Omental fat pad (tissue), 4 donors: Measurements from ENCODE around the gene PPEF1. TPM values are rescaled to one million over a fixed set of nuclear protein-coding genes. Genes with fewer than 3 reads are reported as not detected.

Experiments used
- ATAC-seq: fragments of 150-250 bp; one replicate; pipeline ENCODE4 v1.9.1; 2016; ENCODE audit warnings: mild to moderate bottlenecking, moderate library complexity; ENCODE audit not compliant: low FRiP score
- DNase-seq: peaks from one replicate; pipeline ENCODE4 v3.0.0-alpha.2; 2019; ENCODE audit warnings: low spot score
- CTCF ChIP-seq, 3 donors: fragments of 450-650 bp; IDR thresholded peaks; one replicate each; pipeline ENCODE4 v1.5.1; 2016 to 2017; ENCODE audit warnings: antibody characterized with exemption in 3 of 3, mild to moderate bottlenecking in 3 of 3, moderate library complexity in 2 of 3
- total RNA-seq, 4 donors: library from RNA; depleted of rRNA; stranded (reverse); fragments of >200 nt; gene quantifications; one replicate each; pipeline ENCODE4 v1.1.0, GENCODE V29; 2016

Gene PPEF1
- total RNA-seq, 4 donors from 2014 or later, result not detected

- no peak for ATAC-seq
- no peak for DNase-seq
- TF ChIP-seq CTCF (IDR thresholded peaks at IDR 0.05), result no peak
Measured at GRCh38 chrX:18855919-18856644, 148.6 kb downstream of the PPEF1 start.

- no peak for DNase-seq
- ATAC-seq, result no peak
Measured at GRCh38 chrX:18856645-18856997, 149.2 kb downstream of the PPEF1 start.

GRCh38 chrX:18861511-18861910 lies 154.1 kb downstream of the PPEF1 start:
- ATAC-seq (no peak), DNase-seq (no peak)
- no peak for TF ChIP-seq CTCF (IDR thresholded peaks at IDR 0.05)

More at GRCh38 chrX:18856645-18856997, 149.2 kb downstream of the PPEF1 start:
- no peak for TF ChIP-seq CTCF (IDR thresholded peaks at IDR 0.05)

- TF ChIP-seq CTCF (IDR thresholded peaks at IDR 0.05), result no peak
- no peak for DNase-seq
- ATAC-seq, result no peak
Measured at GRCh38 chrX:18864390-18864920, 157.0 kb downstream of the PPEF1 start.

GRCh38 chrX:18871161-18871890 lies 163.9 kb downstream of the PPEF1 start:
- no peak for TF ChIP-seq CTCF (IDR thresholded peaks at IDR 0.05)
- no peak for ATAC-seq
- no peak for DNase-seq

- TF ChIP-seq CTCF (IDR thresholded peaks at IDR 0.05), result no peak
- ATAC-seq, result no peak
- no peak for DNase-seq
Measured at GRCh38 chrX:18871970-18872369, 164.5 kb downstream of the PPEF1 start.
